Glomerular endothelial cell (primary cell): Measurements from ENCODE around the gene POFUT1. TPM values are rescaled to one million over a fixed set of nuclear protein-coding genes. Genes with fewer than 3 reads are reported as not detected.
"Not testable (repeated sequence)": the region's sequence is repeated elsewhere in the genome, so short reads cannot be mapped to it uniquely, and the experiment has no call there.

Experiments
- DNase-seq: peaks from one replicate; pipeline ENCODE4 v3.0.0-alpha.2; 2011; ENCODE audit warnings: low read depth, low spot score; ENCODE audit errors: extremely low read depth
- total RNA-seq: library from RNA; depleted of rRNA; stranded (reverse); fragments of >200 nt; gene quantifications from 2 replicates; pipeline ENCODE4 v1.2.3, GENCODE V29; 2015

POFUT1 gene
- total RNA-seq, 1 donor from 2014 or later: 48.1 TPM

- no peak for DNase-seq
Measured at GRCh38 chr20:32188376-32189122, 19.1 kb upstream of the POFUT1 start.

- no peak for DNase-seq
Measured at GRCh38 chr20:32189123-32189410, 18.6 kb upstream of the POFUT1 start.

- DNase-seq: no peak
Measured at GRCh38 chr20:32189691-32190615, 17.7 kb upstream of the POFUT1 start.

- DNase-seq: no peak
Measured at GRCh38 chr20:32190616-32191415, 16.9 kb upstream of the POFUT1 start.

GRCh38 chr20:32191422-32191821 is 16.3 kb upstream of the POFUT1 start:
- no peak for DNase-seq

GRCh38 chr20:32191873-32192272 is 15.8 kb upstream of the POFUT1 start:
- no peak for DNase-seq

GRCh38 chr20:32192698-32193097 is 15.0 kb upstream of the POFUT1 start:
- DNase-seq: no peak

GRCh38 chr20:32193336-32193735 is 14.3 kb upstream of the POFUT1 start:
- not testable (repeated sequence) for DNase-seq

GRCh38 chr20:32193996-32194395 is 13.7 kb upstream of the POFUT1 start:
- DNase-seq: no peak

GRCh38 chr20:32195581-32195980 is 12.1 kb upstream of the POFUT1 start:
- DNase-seq: no peak

GRCh38 chr20:32196613-32197012 is 11.1 kb upstream of the POFUT1 start:
- not testable (repeated sequence) for DNase-seq

- DNase-seq: not testable (repeated sequence)
Measured at GRCh38 chr20:32197136-32197535, 10.5 kb upstream of the POFUT1 start.

- no peak for DNase-seq
Measured at GRCh38 chr20:32199006-32199405, 8.7 kb upstream of the POFUT1 start.

- no peak for DNase-seq
Measured at GRCh38 chr20:32201296-32201976, 6.2 kb upstream of the POFUT1 start.

GRCh38 chr20:32201977-32202363 is 5.7 kb upstream of the POFUT1 start:
- no peak for DNase-seq

GRCh38 chr20:32203356-32204204 is 4.1 kb upstream of the POFUT1 start:
- no peak for DNase-seq

GRCh38 chr20:32204205-32205109 is 3.2 kb upstream of the POFUT1 start:
- DNase-seq: no peak

GRCh38 chr20:32205110-32205842 is 2.4 kb upstream of the POFUT1 start:
- no peak for DNase-seq
